Neural progenitor cell (in vitro differentiated cells): ENCODE measurements around the gene FAM50B.

Experiments used
- CTCF ChIP-seq: fragments of 200-600 bp; sonication (generic); IDR thresholded peaks from 2 replicates; pipeline ENCODE4 v1.5.1; 2017; ENCODE audit warnings: antibody characterized with exemption, mild to moderate bottlenecking
- EZH2phosphoT487 ChIP-seq: fragments of 200-600 bp; sonication (generic); IDR thresholded peaks from 2 replicates; pipeline ENCODE4 v1.6.1; 2017; ENCODE audit warnings: antibody characterized with exemption

GRCh38 chr6:3855866-3856265 lies 6.7 kb downstream of the FAM50B start:
- TF ChIP-seq CTCF (no peak), EZH2phosphoT487 (no peak)
